ENCODE measurements around the gene MORN1.

DNA sequence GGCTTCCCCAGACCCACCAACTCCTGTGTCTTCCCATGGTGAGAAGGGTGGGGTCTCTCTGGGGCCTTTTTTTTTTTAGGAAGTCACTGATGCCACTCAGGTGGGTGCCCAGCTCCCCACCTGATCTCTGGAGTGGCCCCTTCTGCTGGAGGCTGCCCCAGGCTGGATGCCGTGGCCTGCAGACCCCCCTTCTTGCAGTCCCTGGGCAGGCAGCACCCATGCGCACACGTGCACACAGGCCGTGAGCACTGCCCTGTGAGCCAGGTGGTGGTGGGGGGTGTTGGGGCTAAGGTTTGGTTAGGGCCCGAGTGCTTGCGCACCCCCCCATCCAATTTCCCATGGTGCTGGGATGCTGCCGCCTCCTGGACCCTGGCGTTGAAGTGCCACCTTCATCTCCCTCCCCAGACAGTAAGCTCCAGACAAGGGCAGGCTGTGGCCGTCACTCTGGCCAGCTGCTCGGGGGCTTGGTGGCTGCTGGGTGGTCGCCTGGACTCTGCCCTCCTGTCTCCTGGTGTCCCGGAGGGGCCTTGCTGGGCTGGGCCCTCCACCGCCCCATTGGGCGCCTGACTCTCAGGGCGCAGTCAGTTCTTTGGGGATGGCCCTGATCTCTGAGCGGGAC is 112.7 kb downstream of the MORN1 start:
- TF ChIP-seq EZH2 (IDR thresholded peaks at IDR 0.05) (no peak), POLR2AphosphoS5 (IDR thresholded peaks at IDR 0.05; ENCODE audit: borderline replicate concordance, low read depth, low read length) (no peak), FOXP2 (optimal IDR thresholded peaks at IDR 0.05; ENCODE audit: control extremely low read depth, extremely low read length, insufficient read depth) (no peak)

All from SK-N-MC (cell line).